Neutrophil (primary cell): ENCODE data around the gene OR2A25.

Source experiments
- H3K27ac ChIP-seq: fragments of 200-600 bp; sonication (generic); 2 replicates; pipeline ENCODE4 v1.5.1; 2016; ENCODE audit warnings: mild to moderate bottlenecking, moderate library complexity
- H3K27me3 ChIP-seq: fragments of 200-600 bp; sonication (generic); 2 replicates; pipeline ENCODE4 v1.6.0; 2016; ENCODE audit warnings: mild to moderate bottlenecking
- H3K36me3 ChIP-seq: fragments of 200-600 bp; sonication (generic); 2 replicates; pipeline ENCODE4 v1.5.1; 2017
- H3K4me1 ChIP-seq, 2 experiments: fragments of 200-600 bp in 1 of 2; sonication (generic) in 1 of 2; 1 replicate in 1 of 2; 2 replicates in 1 of 2; pipeline versions ENCODE4 v1.5.1 to v1.6.1; 2013 to 2016; ENCODE audit warnings: low read depth in 1 of 2, low read length in 1 of 2, mild to moderate bottlenecking in 1 of 2, moderate library complexity in 1 of 2; ENCODE audit not compliant: control insufficient read depth in 1 of 2, insufficient read depth in 1 of 2
- H3K4me3 ChIP-seq, 2 experiments: fragments of 200-600 bp in 1 of 2; sonication (generic) in 1 of 2; 1 replicate in 1 of 2; 2 replicates in 1 of 2; pipeline ENCODE4 v1.5.1; 2013 to 2016; ENCODE audit warnings: low read depth in 1 of 2, low read length in 1 of 2, mild to moderate bottlenecking in 1 of 2, moderate library complexity in 1 of 2
- H3K9me3 ChIP-seq: fragments of 200-600 bp; sonication (generic); 2 replicates; pipeline ENCODE4 v1.5.1; 2016
- TF ChIP-seq, protein P1 (sequence below): fragments of 200-600 bp; sonication (generic); IDR thresholded peaks from 2 replicates; pipeline ENCODE4 v1.5.1; 2016; ENCODE audit warnings: antibody characterized with exemption

OR2A25 gene

DNA sequence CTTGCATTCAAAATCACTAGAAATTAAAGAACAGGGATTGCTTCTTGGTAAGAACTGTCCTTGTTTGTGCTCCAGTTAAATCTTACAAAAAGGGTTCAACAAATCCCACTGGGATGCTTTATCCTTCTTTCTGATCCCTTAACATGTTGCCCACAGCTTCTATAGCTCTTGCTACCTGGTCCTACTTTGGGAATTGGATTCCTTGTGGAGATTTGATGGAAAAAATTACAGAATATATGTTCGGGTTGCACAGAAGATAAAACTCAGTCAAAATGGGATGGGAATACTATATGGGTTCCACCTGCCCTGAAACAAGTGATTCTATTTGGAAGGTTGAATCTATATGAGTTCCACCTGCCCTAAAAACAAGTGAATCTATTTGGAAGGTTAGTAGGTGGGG lies at the start of gene OR2A25:
OR2A25 (plus strand) TSS at position 301 of the 400 bp plus-strand sequence. CDS start 4,409 bp downstream, outside the sequence.
- Histone ChIP-seq H3K27ac (no peak within 1 kb of the TSS), H3K4me3 (no peak within 1 kb of the TSS), H3K9me3 (no peaks in the 10 kb centered on the region), H3K4me1 (no peaks in the 10 kb centered on the region), H3K27me3 (no peaks in the 10 kb centered on the region), H3K36me3 (no peaks in the 10 kb centered on the region)
- TF ChIP-seq, protein P1, sequence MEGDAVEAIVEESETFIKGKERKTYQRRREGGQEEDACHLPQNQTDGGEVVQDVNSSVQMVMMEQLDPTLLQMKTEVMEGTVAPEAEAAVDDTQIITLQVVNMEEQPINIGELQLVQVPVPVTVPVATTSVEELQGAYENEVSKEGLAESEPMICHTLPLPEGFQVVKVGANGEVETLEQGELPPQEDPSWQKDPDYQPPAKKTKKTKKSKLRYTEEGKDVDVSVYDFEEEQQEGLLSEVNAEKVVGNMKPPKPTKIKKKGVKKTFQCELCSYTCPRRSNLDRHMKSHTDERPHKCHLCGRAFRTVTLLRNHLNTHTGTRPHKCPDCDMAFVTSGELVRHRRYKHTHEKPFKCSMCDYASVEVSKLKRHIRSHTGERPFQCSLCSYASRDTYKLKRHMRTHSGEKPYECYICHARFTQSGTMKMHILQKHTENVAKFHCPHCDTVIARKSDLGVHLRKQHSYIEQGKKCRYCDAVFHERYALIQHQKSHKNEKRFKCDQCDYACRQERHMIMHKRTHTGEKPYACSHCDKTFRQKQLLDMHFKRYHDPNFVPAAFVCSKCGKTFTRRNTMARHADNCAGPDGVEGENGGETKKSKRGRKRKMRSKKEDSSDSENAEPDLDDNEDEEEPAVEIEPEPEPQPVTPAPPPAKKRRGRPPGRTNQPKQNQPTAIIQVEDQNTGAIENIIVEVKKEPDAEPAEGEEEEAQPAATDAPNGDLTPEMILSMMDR, result no peak

DNA sequence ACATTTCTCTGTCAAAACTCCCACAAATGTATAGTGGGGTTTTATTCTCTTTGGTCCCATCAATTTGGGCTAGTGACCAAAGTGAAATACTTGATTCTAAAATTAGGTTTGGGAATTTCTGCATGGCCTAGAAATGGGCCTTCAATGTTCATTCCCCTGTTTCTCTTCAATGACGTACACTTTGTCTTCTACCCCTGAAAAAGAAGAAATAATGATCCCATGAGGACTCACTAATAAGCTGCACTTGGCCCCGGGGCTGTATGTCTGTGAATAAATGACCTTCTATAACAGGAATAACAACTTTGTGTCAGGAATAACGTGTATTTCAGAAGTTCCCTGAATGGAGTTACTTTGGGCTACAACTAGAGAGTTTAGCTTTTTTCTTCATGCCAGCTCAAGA lies 49.3 kb upstream of the OR2A25 start:
- Histone ChIP-seq H3K4me1 (no peaks in the 10 kb centered on the region), H3K36me3 (no peaks in the 10 kb centered on the region), H3K27ac (no peak overlapping the region), H3K9me3 (no peaks in the 10 kb centered on the region), H3K27me3 (no peaks in the 10 kb centered on the region), H3K4me3 (no peak overlapping the region)
- TF ChIP-seq, protein P1, result no peak

DNA sequence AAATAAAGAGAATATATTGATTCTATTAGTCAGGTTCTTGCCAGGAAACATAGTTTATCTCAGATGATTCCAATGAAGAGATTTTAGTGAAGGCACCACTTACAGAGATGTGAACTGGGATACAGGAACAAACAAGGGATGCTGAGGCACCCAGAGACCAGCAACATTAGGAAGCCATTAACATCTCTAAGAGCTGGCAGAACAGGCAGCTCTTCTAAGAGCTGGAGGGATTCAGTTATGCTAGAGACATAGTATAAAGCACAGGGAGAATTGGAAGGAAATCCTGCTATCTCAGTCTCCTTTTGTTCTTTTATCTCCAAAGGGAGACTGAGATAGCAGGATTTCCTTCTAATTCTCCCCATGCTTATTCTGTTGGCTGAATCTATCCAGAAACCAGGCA lies 47.4 kb upstream of the OR2A25 start:
- no peaks in the 10 kb centered on the region for H3K36me3 ChIP-seq
- TF ChIP-seq, protein P1, result no peak
- no peaks in the 10 kb centered on the region for H3K9me3 ChIP-seq
- no peak overlapping the region for H3K27ac ChIP-seq
- no peak overlapping the region for H3K4me3 ChIP-seq
- no peaks in the 10 kb centered on the region for H3K4me1 ChIP-seq
- no peaks in the 10 kb centered on the region for H3K27me3 ChIP-seq

DNA sequence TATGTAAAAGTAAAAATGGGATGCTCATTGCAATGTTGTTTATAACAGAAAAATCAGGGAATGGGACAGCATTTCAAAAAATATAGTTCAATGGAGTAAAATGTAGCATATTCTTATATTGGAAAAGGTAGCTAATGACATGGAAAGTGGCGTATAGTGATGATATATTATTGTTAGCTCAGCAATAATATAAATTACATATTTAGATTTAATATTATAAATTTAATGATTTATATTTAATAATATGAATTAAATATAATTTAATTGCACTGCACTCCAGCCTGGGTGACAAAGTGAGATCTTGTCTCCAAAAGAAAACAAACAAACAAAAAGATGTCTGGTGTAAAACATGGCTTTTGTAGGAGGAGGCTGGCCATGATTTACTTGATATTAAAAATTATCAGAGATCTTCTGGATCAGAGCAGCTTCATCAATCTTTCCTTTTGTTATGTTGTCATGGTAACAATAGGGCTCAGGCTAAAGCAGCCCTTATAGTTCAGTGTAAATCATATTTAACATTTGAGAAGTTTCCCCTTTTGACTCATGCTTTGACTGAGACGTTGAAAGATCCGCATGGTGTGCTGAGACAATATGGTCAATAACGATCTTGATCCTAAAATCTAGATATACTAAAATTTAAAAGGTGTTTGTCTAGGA lies 46.3 kb upstream of the OR2A25 start:
- H3K9me3 ChIP-seq, result no peaks in the 10 kb centered on the region
- no peaks in the 10 kb centered on the region for H3K4me1 ChIP-seq
- H3K4me3 ChIP-seq, result no peak overlapping the region
- no peaks in the 10 kb centered on the region for H3K36me3 ChIP-seq
- TF ChIP-seq, protein P1, result no peak
- no peaks in the 10 kb centered on the region for H3K27me3 ChIP-seq
- H3K27ac ChIP-seq, result no peak overlapping the region

DNA sequence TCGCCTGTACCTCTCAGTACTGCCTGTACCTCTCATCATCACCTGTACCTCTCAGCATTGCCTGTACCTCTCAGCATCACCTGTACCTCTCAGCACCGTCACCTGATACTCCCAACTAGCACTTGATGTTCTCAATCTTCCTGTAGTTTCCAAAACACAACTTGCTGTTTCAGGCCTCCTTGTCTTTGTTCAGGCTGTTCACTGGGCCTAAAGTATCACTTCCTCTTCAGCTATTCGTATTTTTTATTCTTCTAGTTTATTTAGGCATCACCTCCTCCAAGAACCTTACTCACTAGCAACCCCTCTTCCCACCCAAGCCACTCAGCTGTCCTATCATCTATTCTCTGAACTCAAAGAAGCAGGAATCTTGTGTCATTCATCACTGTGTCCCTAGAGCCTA lies 45.4 kb upstream of the OR2A25 start:
- no peak overlapping the region for H3K4me3 ChIP-seq
- no peaks in the 10 kb centered on the region for H3K4me1 ChIP-seq
- H3K9me3 ChIP-seq, result no peaks in the 10 kb centered on the region
- H3K27me3 ChIP-seq, result no peaks in the 10 kb centered on the region
- no peak overlapping the region for H3K27ac ChIP-seq
- H3K36me3 ChIP-seq, result no peaks in the 10 kb centered on the region
- TF ChIP-seq, protein P1, result no peak
